Left ventricle myocardium inferior (tissue), 1 donor: ENCODE data around the gene UBE2S. TPM values are rescaled to one million over a fixed set of nuclear protein-coding genes. Genes with fewer than 3 reads are reported as not detected.
A peak's percentile ranks its signal among the peaks of the same experiment; 100 is the strongest.
"Not testable (repeated sequence)": the region's sequence is repeated elsewhere in the genome, so short reads cannot be mapped to it uniquely, and the experiment has no call there.

Experiments used
- DNase-seq: peaks from one replicate; pipeline ENCODE4 v3.0.0-alpha.2; 2020
- H3K27ac ChIP-seq: fragments of 200-600 bp; replicated peaks from 2 replicates; pipeline ENCODE4 v1.8.0; 2021
- H3K27me3 ChIP-seq: fragments of 200-600 bp; 2 replicates; pipeline ENCODE4 v1.8.0; 2021; ENCODE audit warnings: low read depth
- H3K36me3 ChIP-seq: fragments of 200-600 bp; 2 replicates; pipeline ENCODE4 v1.8.0; 2021
- H3K4me1 ChIP-seq: fragments of 200-600 bp; 2 replicates; pipeline ENCODE4 v1.8.0; 2021
- H3K4me3 ChIP-seq: fragments of 200-600 bp; 2 replicates; pipeline ENCODE4 v1.8.0; 2021; ENCODE audit warnings: mild to moderate bottlenecking, moderate library complexity
- H3K9me3 ChIP-seq: fragments of 200-600 bp; replicated peaks from 2 replicates; pipeline ENCODE4 v1.8.0; 2021
- CTCF ChIP-seq: fragments of 200-600 bp; IDR thresholded peaks from 2 replicates; pipeline ENCODE4 v1.8.0; 2021; ENCODE audit warnings: antibody characterized with exemption, mild to moderate bottlenecking, borderline replicate concordance
- intact Hi-C: fragments of 100-400 bp; cut with micrococcal nuclease; formaldehyde crosslinking; loops from one replicate; pipeline ENCODE4 v1.11.0; 2022
- long read RNA-seq: library from polyadenylated mRNA; unstranded; transcript quantifications from one replicate; pipeline ENCODE4 v2.0.0, GENCODE V29; 2021
- total RNA-seq: library from RNA; stranded (reverse); fragmentation: NEBNext Ultra II Directional; extraction: Animal tissue kit (Norgen Biotek cat#: 25700); gene quantifications from one replicate; pipeline ENCODE4 v1.2.1, GENCODE V29; 2021
- donor health status: DM: no; HTN: yes; CAD: no; lungs with severe emphysema.

The UBE2S gene
- total RNA-seq = 33.2 TPM
- long read RNA-seq, transcript UBE2S-201 (4 exons, 2,548 nt) = major isoform, 86 of 92 reads
- long read RNA-seq, partial matches to known transcripts = 2 of 92 reads
- long read RNA-seq, other reads (novel, unspliced or antisense) = 4 of 92 reads

GRCh38 chr19:55407550-55407799, at the start of gene UBE2S:
TSS of gene UBE2S (minus strand) at chr19:55407788. CDS start at chr19:55407589, 199 bp downstream.
- Histone ChIP-seq H3K4me1 (peaks cover 21% of the 10 kb centered on the region), H3K27ac (peak within 1 kb of the TSS; percentile 97), H3K36me3 (peaks cover 24% of the 10 kb centered on the region), H3K4me3 (peak within 1 kb of the TSS; percentile 98)
- H3K27me3 ChIP-seq, H3K9me3 ChIP-seq, intact Hi-C loops, DNase-seq: not testable (repeated sequence)
- peak; percentile 14 for TF ChIP-seq CTCF

- Histone ChIP-seq H3K36me3 (no peaks in the 10 kb centered on the region), H3K4me3 (no peak overlapping the region), H3K27ac (no peak overlapping the region), H3K9me3 (no peaks in the 10 kb centered on the region), H3K27me3 (peaks cover 21% of the 10 kb centered on the region), H3K4me1 (peaks cover 30% of the 10 kb centered on the region)
- intact Hi-C loops = no loop called here
- no peak for TF ChIP-seq CTCF
- DNase-seq = no peak
These were observed 48.8 kb upstream of the UBE2S start for GRCh38 chr19:55456347-55456746.

- Histone ChIP-seq H3K4me1 (peaks cover 26% of the 10 kb centered on the region), H3K27ac (no peak overlapping the region), H3K4me3 (no peak overlapping the region), H3K36me3 (no peaks in the 10 kb centered on the region), H3K27me3 (peaks cover 27% of the 10 kb centered on the region), H3K9me3 (no peaks in the 10 kb centered on the region)
- DNase-seq = no peak
- no peak for TF ChIP-seq CTCF
- intact Hi-C loops = no loop called here
These were observed 48.1 kb upstream of the UBE2S start for GRCh38 chr19:55455576-55456235.

- Histone ChIP-seq H3K27ac (no peak overlapping the region), H3K4me1 (peaks cover 17% of the 10 kb centered on the region), H3K27me3 (peaks cover 28% of the 10 kb centered on the region), H3K9me3 (no peaks in the 10 kb centered on the region), H3K4me3 (no peak overlapping the region), H3K36me3 (no peaks in the 10 kb centered on the region)
- intact Hi-C loops = no loop called here
- no peak for DNase-seq
- peak; percentile 56 for TF ChIP-seq CTCF
These were observed 47.2 kb upstream of the UBE2S start for GRCh38 chr19:55454787-55455243.

- H3K27ac ChIP-seq = no peak overlapping the region
- H3K27me3 ChIP-seq = peaks cover 36% of the 10 kb centered on the region
- peaks cover 13% of the 10 kb centered on the region for H3K4me1 ChIP-seq
- intact Hi-C loops = no loop called here
- no peaks in the 10 kb centered on the region for H3K36me3 ChIP-seq
- no peak for DNase-seq
- no peak overlapping the region for H3K4me3 ChIP-seq
- no peak for TF ChIP-seq CTCF
- no peaks in the 10 kb centered on the region for H3K9me3 ChIP-seq
These were observed 46.1 kb upstream of the UBE2S start for GRCh38 chr19:55453511-55454260.
